ENCODE measurements around the gene ZNF608.

Gene ZNF608

DNA sequence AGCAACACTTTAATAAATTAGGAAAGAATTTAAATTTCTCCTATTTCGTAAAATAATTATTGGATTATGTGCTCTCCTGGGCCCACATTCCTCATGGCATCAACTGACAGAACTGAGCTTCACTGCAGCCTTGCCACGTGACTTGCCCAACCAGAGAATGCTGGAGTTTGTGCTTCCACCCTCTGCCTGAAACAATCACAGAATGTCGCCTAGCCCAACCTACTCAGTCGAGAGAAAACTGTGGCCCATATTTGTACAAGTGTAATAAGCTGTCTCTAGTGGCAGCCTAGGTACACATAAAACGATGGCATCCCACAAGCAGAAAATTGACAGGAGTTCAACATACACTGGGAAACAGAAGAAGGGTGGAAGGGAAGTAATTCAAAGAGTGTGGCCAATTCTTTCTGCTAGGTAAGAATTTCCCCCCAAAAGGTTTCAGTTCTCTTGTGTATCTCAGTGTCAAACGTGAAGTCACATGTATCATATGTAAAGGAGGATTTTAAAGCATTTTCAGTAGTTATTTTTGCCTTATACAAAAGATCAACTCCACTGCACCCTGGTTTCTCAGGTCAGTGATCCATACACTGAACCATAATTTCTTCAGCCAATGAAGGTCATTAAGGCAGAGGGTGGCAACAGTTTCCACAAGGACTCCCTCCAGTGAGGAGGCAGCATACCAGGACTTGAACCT lies 41.7 kb downstream of the ZNF608 start:
- H3K27ac ChIP-seq, result no peak overlapping the region
- TF ChIP-seq, protein P1, sequence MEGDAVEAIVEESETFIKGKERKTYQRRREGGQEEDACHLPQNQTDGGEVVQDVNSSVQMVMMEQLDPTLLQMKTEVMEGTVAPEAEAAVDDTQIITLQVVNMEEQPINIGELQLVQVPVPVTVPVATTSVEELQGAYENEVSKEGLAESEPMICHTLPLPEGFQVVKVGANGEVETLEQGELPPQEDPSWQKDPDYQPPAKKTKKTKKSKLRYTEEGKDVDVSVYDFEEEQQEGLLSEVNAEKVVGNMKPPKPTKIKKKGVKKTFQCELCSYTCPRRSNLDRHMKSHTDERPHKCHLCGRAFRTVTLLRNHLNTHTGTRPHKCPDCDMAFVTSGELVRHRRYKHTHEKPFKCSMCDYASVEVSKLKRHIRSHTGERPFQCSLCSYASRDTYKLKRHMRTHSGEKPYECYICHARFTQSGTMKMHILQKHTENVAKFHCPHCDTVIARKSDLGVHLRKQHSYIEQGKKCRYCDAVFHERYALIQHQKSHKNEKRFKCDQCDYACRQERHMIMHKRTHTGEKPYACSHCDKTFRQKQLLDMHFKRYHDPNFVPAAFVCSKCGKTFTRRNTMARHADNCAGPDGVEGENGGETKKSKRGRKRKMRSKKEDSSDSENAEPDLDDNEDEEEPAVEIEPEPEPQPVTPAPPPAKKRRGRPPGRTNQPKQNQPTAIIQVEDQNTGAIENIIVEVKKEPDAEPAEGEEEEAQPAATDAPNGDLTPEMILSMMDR (conservative IDR thresholded peaks at IDR 0.05), result no peak
- no peak for TF ChIP-seq ZFX (IDR thresholded peaks at IDR 0.05)

DNA sequence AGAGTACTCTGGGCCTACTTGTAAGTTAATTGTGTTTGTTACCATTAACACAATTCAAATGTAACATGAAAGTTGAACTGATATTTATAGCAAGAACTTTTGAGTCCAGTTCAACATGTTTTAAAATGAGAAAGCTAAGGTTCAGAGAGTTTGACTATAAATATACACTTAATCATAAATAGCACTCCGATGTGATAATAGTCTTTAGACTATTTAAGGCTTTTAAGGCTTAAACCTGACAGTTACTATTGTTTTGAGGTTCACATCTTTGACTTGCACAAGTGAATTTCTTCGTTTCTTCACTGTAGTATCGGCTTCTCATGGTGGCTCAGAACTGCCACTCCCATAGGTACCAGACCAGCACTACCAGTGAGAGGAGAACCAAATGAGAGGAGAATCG lies 42.4 kb downstream of the ZNF608 start:
- H3K27ac ChIP-seq, result no peak overlapping the region
- TF ChIP-seq, protein P1 (conservative IDR thresholded peaks at IDR 0.05), result no peak

DNA sequence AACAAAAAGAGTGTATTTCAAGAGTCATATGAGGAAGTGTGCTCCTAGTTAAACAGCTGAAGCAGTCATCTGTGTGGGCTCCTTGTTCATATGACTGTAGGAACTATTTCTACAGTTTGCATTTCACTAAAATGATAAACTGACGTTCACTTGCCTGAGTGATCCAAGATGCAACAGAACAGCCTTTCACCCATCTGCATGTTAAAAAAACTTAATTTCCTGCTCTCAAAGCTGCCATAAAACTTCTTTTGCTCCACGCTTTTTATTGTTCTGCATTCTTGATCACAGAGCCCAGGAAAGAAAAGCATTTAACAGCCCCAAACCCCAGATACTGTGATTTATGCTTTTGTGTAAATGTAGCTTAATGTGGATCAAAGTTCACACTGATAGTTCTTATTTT lies 43.9 kb downstream of the ZNF608 start:
- no peak overlapping the region for H3K27ac ChIP-seq
- no peak for TF ChIP-seq ZFX (IDR thresholded peaks at IDR 0.05)
- TF ChIP-seq, protein P1 (conservative IDR thresholded peaks at IDR 0.05), result no peak

DNA sequence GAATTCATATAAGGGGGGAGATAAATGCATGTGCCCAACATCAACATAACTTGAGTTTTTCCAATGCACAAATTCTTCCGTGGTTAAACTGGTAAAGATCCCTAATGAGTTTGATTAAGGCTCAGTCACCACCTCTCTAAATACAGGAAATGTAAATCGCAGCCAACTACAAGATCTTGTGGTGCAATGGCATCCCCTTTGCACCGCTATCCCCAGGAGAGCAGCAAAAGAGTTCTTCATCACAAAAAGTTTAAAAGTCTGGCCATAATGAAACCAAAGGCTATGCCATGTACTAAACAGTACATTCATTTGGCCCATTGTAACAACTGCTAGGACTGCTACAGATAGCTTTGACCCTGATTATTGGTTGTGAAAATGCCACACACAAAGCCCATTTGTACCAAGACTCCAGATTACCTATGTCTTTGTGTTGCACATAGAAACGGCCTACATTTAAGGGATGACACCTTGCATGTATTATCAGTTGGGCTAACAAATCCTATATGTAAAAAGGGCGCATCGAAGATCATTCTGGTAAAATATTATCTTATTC lies 44.5 kb downstream of the ZNF608 start:
- TF ChIP-seq, protein P1 (conservative IDR thresholded peaks at IDR 0.05), result no peak
- no peak for TF ChIP-seq ZFX (IDR thresholded peaks at IDR 0.05)
- no peak overlapping the region for H3K27ac ChIP-seq

DNA sequence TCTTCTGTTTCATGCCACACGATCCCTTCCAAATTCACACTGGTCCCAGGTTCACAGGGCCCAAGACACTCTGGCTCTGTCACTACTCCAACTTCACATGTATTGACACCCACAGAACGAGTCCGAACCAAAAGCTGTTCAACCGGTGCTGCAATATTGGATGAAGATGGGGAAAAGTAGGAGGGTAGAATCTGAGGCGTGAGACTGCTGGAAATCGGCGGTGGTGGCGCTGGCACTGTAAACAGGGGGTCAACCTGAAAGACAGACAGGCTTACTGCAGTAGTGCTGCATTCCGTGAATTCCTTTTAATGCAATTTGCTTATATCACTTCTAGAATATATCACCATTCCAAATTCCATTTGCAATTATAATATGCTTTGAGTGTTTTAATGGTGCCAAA lies 45.4 kb downstream of the ZNF608 start:
- H3K27ac ChIP-seq, result no peak overlapping the region
- no peak for TF ChIP-seq ZFX (IDR thresholded peaks at IDR 0.05)
- TF ChIP-seq, protein P1 (conservative IDR thresholded peaks at IDR 0.05), result no peak

DNA sequence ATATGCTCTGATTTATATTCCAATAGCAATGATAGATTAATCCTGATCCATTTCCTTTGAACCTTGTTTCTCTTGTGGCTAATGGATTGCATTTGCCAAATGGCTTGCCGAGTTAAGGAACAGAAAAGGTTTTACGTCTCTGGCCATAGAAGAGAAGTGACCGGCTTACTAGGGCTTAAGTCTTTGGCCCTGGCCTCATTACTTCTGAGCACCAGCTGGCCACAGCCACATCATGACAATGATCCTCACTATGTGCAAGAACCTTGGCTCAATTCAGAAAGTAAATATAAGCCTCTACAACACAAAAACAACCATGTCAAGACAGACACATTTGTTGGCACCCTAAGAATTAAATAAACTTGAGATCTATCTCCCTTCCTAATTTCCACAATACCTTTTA lies 46.1 kb downstream of the ZNF608 start:
- H3K27ac ChIP-seq, result no peak overlapping the region
- TF ChIP-seq, protein P1 (conservative IDR thresholded peaks at IDR 0.05), result no peak
- no peak for TF ChIP-seq ZFX (IDR thresholded peaks at IDR 0.05)

DNA sequence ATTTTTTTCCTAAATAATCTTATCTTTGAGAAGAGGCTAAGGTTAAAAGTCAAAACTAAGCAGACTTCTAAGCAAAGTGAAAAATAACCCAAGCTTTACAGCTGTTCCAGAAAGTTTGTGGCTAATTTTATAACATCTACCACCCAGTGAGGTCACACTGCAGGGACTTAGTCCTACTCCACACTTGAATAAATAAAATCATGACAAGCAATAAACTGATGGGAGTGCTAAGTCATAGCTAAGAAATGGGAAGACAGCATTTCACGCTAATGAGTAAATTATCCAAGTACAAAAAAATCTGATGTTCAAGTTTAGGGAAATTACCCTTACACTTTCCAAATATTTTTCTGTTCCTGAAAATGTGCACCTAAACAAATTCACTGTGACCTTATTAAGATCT lies 47.7 kb downstream of the ZNF608 start:
- no peak overlapping the region for H3K27ac ChIP-seq
- TF ChIP-seq ZFX (IDR thresholded peaks at IDR 0.05), result no peak

Measured in C4-2B (cell line).